Subcutaneous adipose tissue (tissue), 4 donors: ENCODE measurements around the gene ARHGEF3. TPM values are rescaled to one million over a fixed set of nuclear protein-coding genes. Genes with fewer than 3 reads are reported as not detected.

Source experiments
- total RNA-seq, 4 donors: library from RNA; depleted of rRNA; stranded (reverse); fragments of >200 nt; gene quantifications; one replicate each; pipeline ENCODE4 v1.1.0, GENCODE V29; 2016
- TF ChIP-seq, protein P1 (sequence below): fragments of 450-650 bp; IDR thresholded peaks from one replicate; pipeline ENCODE4 v1.5.1; 2016; ENCODE audit warnings: low read depth, mild to moderate bottlenecking, control low read depth, antibody characterized with exemption, moderate library complexity

Gene ARHGEF3
- total RNA-seq, 4 donors from 2014 or later, result 11.3 to 28.0 (median 19.0) TPM

DNA sequence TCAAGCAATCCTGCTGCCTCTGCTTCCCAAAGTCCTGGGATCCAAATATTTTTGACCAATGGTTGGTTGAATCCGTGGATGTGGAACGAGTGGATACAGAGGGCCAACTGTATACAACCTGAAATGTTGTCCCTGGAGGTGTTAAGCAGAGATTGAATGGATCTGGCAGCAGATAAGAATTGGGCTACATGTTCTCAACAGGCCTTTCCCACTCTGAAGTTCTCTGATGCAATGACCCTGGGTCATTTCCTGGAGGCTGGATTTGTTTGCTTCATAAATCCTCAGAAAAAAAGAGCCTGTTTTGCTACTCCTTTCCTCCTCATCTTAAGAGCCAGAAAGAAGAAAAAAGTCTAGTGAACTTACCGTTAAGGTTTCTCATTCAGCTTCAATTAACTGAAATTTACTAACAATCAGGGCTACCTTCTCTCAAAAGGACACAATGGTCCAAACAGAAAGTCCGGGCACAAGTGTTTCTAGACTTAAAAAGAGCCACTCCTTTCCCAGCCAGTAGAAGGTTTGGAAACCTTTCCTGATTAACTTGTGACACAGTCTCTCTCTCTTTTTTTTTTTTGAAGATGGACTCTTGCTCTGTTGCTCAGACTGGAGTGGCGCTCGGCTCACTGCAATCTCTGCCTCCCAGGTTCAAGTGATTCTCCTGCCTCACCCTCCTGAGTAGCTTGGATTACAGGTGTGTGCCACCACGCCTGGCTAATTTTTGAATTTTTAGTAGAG lies 6.5 kb downstream of the ARHGEF3 start:
- TF ChIP-seq, protein P1, sequence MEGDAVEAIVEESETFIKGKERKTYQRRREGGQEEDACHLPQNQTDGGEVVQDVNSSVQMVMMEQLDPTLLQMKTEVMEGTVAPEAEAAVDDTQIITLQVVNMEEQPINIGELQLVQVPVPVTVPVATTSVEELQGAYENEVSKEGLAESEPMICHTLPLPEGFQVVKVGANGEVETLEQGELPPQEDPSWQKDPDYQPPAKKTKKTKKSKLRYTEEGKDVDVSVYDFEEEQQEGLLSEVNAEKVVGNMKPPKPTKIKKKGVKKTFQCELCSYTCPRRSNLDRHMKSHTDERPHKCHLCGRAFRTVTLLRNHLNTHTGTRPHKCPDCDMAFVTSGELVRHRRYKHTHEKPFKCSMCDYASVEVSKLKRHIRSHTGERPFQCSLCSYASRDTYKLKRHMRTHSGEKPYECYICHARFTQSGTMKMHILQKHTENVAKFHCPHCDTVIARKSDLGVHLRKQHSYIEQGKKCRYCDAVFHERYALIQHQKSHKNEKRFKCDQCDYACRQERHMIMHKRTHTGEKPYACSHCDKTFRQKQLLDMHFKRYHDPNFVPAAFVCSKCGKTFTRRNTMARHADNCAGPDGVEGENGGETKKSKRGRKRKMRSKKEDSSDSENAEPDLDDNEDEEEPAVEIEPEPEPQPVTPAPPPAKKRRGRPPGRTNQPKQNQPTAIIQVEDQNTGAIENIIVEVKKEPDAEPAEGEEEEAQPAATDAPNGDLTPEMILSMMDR, result no peak

DNA sequence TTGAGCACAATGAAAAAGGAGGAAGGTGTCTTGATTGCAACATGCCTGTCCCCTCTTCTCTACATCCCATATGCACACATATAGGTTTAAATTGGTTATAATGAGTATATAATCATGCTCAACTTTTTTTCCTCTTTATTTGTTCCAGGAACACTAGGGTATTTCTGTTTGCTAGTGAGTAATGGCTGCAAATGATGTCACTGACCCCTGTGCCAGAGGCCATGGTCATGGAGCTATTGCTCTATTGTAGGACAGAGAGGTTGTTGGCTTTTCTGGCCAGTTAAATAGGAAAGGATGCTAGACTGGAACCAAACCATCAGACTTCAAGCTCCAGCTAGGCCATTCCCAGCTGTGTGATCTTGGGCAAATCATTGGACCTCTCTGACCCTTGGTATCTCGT lies 9.6 kb downstream of the ARHGEF3 start:
- TF ChIP-seq, protein P1, result no peak

DNA sequence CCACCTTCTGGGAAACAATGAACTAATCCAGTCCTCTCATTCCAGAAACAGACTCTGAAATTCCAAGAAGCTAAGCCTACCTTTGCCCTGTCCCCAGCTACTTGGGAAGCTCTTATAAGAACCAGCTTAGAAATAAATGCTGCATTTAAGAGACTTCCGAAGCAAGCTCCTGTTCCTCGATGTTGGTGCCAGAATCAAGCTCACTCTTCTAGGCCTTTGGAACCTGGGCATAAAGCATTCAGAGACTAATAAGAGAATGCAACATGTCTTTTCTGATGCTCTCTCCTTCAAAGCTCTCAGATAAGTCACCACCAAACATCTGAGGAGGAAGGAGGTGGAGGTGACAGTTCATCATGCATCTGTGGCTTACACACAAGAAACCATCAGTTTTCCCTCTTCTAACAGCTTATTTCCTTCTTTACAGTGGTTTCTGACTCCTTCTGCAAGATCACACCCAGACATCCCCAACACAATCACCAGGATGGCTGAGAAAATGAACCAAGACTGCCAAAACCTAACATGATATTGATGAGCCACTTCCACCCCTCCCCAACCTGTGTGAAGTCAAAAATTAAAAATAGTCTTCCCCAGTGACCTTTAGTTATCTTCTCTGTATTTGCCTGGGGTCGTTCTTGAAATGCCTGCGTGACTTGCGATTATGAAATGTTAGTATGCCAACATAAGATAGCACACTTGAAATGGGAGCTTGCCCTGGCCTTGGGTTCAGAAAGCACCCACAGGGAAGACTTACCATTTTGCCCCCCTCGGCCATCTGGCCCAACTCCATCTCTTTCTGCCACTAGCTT lies 11.5 kb downstream of the ARHGEF3 start:
- TF ChIP-seq, protein P1, result no peak

DNA sequence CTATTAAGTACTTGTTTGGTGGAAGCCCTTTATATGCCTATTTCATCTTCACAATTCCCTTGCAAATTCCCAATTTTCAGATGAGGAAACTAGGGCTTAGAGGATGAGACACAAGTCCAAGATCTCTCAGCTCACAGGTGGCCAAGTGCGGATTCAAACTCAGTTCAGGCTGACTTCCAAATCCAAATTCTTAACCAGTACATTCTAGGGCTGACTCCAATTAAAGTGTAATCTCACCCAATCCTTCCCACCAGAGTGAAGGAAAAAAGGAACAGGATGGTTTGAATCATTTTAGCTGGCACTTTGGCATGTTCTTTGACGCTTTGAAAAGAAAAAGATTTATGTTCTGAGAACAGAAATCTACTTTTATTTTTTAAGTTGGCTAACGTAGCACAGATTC lies 12.7 kb downstream of the ARHGEF3 start:
- TF ChIP-seq, protein P1, result no peak

DNA sequence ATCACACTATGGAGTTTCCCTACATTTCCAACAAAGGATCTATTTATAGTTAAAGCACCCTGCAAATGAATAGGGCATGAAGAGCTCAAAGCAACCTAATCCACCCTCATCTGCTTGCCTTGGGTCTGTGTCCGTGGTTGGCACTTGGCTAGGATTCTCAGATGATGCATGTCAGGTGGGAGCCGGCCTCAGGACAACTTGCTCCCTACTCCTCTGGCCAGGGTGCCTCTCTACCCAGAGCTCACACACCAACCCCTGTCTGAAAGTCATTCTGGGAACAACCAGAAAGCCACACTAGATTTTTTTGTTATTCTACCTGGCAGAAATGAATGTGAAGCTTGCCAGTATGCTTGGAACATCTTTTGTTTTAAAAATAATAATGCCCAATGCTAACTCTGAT lies 13.2 kb downstream of the ARHGEF3 start:
- TF ChIP-seq, protein P1, result no peak

DNA sequence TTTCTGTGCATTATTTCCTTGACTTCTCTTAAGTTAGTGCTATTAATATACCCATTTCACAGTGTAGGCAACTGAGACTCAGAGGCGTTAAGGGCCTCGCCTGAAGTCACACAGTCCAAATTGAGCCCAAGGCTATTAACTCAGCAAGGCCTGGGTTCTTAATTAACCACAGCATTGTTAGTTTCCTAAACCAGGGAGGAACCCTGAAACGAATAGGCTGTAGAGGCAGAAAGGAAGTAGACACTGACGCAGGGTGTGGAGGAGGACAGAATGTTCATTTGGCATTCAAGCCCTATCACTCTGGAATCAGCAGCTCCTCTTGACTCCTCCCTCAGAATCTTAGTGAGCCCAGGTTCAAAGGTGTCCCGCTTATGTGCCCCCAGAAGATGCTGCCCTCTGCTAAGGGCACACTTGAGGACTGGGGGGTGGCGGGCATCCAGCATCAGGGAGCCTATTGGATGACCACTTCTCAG lies 13.9 kb downstream of the ARHGEF3 start:
- TF ChIP-seq, protein P1, result no peak

DNA sequence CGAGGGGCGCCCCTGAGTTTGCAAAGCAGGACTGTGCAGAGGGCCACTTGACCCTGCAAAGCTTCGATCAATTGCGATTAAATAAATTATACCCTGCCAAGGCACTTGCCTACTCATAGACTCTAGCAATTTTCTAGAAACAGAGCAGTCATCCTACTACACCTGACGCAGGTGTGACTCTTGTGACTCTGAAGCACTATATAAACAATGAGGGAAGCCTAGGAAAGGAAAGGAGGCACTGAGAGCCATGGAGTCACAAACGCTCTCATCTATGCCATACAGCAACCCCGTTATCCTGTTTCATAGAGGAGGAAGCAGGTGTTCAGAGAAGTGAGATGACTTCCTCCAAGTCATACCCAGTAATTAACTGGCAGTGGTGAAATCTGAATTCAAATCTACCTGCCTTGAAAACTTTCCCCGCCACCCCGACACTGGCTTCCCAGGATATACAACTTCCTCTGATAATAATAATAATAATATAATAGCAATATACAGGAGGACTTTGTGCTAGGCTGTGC lies 14.4 kb downstream of the ARHGEF3 start:
- TF ChIP-seq, protein P1, result no peak
